Naive thymus-derived CD8-positive, alpha-beta T cell (primary cell): ENCODE results near the gene MAML2. TPM values are rescaled to one million over a fixed set of nuclear protein-coding genes. Genes with fewer than 3 reads are reported as not detected.
A peak's percentile ranks its signal among the peaks of the same experiment; 100 is the strongest.

Experiments
- ATAC-seq, 2 donors: fragments of 150-1000 bp; cut with Tn5 transposase in 1 of 2; sonication (Bioruptor Pico), chemical (Tn5 transposase) in 1 of 2; 1 replicate in 1 of 2; 2 replicates in 1 of 2; pipeline ENCODE4 v1.10.0; 2021; ENCODE audit warnings: mild to moderate bottlenecking in 2 of 2, moderate library complexity in 2 of 2
- POLR2A ChIA-PET: fragments of 350-600 bp; sonication (Branson Sonifier 250); formaldehyde crosslinking; loops from one replicate; lab custom pipeline; 2021; ENCODE audit warnings: antibody characterized with exemption; lab: Charles Lee
- DNase-seq, 10 donors: peaks; one replicate each; pipeline versions ENCODE4 v3.0.0 to v3.0.0-alpha.2; 2020 to 2022
- H3K27ac Mint-ChIP-seq, 10 donors: one replicate each; pipeline ENCODE4 v1.8.0; 2020 to 2022; ENCODE audit warnings: mild to moderate bottlenecking in 10 of 10, mixed read lengths in 10 of 10, moderate library complexity in 4 of 10, inconsistent platforms in 1 of 10
- H3K27me3 Mint-ChIP-seq, 5 donors: one replicate each; pipeline ENCODE4 v1.8.0; 2021 to 2022; ENCODE audit warnings: mixed read lengths in 5 of 5
- H3K36me3 Mint-ChIP-seq, 3 donors: one replicate each; pipeline ENCODE4 v1.8.0; 2020 to 2022; ENCODE audit warnings: mixed read lengths in 3 of 3, mild to moderate bottlenecking in 2 of 3, inconsistent platforms in 1 of 3
- H3K4me1 Mint-ChIP-seq, 4 donors: one replicate each; pipeline ENCODE4 v1.8.0; 2021 to 2022; ENCODE audit warnings: mixed read lengths in 4 of 4
- H3K4me3 Mint-ChIP-seq, 10 donors: one replicate each; pipeline ENCODE4 v1.8.0; 2020 to 2022; ENCODE audit warnings: mild to moderate bottlenecking in 10 of 10, mixed read lengths in 10 of 10, moderate library complexity in 6 of 10, inconsistent platforms in 1 of 10
- H3K9me3 Mint-ChIP-seq, 9 donors: one replicate each; pipeline ENCODE4 v1.8.0; 2020 to 2022; ENCODE audit warnings: mixed read lengths in 9 of 9, mild to moderate bottlenecking in 3 of 9, inconsistent platforms in 1 of 9, moderate library complexity in 1 of 9
- polyA plus RNA-seq, 3 donors: library from polyadenylated mRNA; unstranded; fragments of 300-500 nt; fragmentation: Illumina TruSeq; gene quantifications; one replicate each; pipeline ENCODE4 v1.2.3, GENCODE V29; 2021
- total RNA-seq, 8 experiments: library from RNA in 2 of 8; stranded (reverse) in 2 of 8; gene quantifications; one replicate each; pipeline ENCODE4 v1.2.3 and lab custom pipeline; 2021 to 2026

The MAML2 gene
- total and polyA plus RNA-seq, 5 experiments from 2014 or later: 6.6 to 68.5 (median 33.0) TPM

- H3K27ac Mint-ChIP-seq: peak overlapping the region; percentile 88 to 99 (median 94)
- peaks cover 0 to 2% (median 0%) of the 10 kb centered on the region in 9 donors for H3K9me3 Mint-ChIP-seq
- H3K27me3 Mint-ChIP-seq: no peaks in the 10 kb centered on the region
- no peak for DNase-seq
- peaks cover 21 to 87% (median 84%) of the 10 kb centered on the region in 4 donors for H3K4me1 Mint-ChIP-seq
- no peak for ATAC-seq
- POLR2A ChIA-PET: interaction anchor here (1.2 to 1.7 kb wide), 2 partner anchors 9 to 55 kb away, joined by 3 to 7 read pairs; no protein-coding TSS in a partner anchor
- H3K36me3 Mint-ChIP-seq: peaks cover 0 to 24% (median 14%) of the 10 kb centered on the region in 3 donors
- peak overlapping the region in 9 of 10 donors; percentile 4 to 79 (median 70) for H3K4me3 Mint-ChIP-seq
Observed at GRCh38 chr11:96203567-96204365, 139.2 kb downstream of the MAML2 start.

- no peaks in the 10 kb centered on the region for H3K27me3 Mint-ChIP-seq
- H3K4me1 Mint-ChIP-seq: peaks cover 26 to 85% (median 80%) of the 10 kb centered on the region in 4 donors
- ATAC-seq: no peak
- peak overlapping the region; percentile 56 to 90 (median 78) for H3K27ac Mint-ChIP-seq
- no peak for DNase-seq
- POLR2A ChIA-PET: interaction anchor here (0.9 kb wide), 1 partner anchor 15 kb away, joined by 5 read pairs; no protein-coding TSS in a partner anchor
- H3K9me3 Mint-ChIP-seq: peaks cover 0 to 3% (median 0%) of the 10 kb centered on the region in 9 donors
- no peak overlapping the region for H3K4me3 Mint-ChIP-seq
- peaks cover 7 to 44% (median 38%) of the 10 kb centered on the region in 3 donors for H3K36me3 Mint-ChIP-seq
Observed at GRCh38 chr11:96200243-96200642, 142.8 kb downstream of the MAML2 start.

- ATAC-seq (peak in 1 of 2 donors; percentile 26), DNase-seq (no peak)
- Mint-ChIP-seq H3K4me3 (peak overlapping the region in 4 of 10 donors; percentile 24 to 72 (median 44)), H3K27me3 (no peaks in the 10 kb centered on the region), H3K9me3 (peaks cover 0 to 3% (median 0%) of the 10 kb centered on the region in 9 donors), H3K27ac (peak overlapping the region; percentile 43 to 90 (median 77)), H3K4me1 (peaks cover 32 to 85% (median 80%) of the 10 kb centered on the region in 4 donors), H3K36me3 (peaks cover 7 to 44% (median 39%) of the 10 kb centered on the region in 3 donors)
- POLR2A ChIA-PET: interaction anchor here (0.7 kb wide), 1 partner anchor 189 kb away, joined by 6 read pairs; no protein-coding TSS in a partner anchor
Observed at GRCh38 chr11:96199563-96200025, 143.4 kb downstream of the MAML2 start.

- H3K27me3 Mint-ChIP-seq: no peaks in the 10 kb centered on the region
- H3K36me3 Mint-ChIP-seq: peaks cover 7 to 42% (median 39%) of the 10 kb centered on the region in 3 donors
- DNase-seq (no peak), ATAC-seq (no peak)
- H3K4me3 Mint-ChIP-seq: peak overlapping the region in 3 of 10 donors; percentile 28 to 34 (median 32)
- POLR2A ChIA-PET: interaction anchor here (0.6 to 0.7 kb wide), 3 partner anchors 9 to 56 kb away, joined by 3 read pairs; no protein-coding TSS in a partner anchor
- peaks cover 32 to 87% (median 82%) of the 10 kb centered on the region in 4 donors for H3K4me1 Mint-ChIP-seq
- H3K9me3 Mint-ChIP-seq: peaks cover 0 to 3% (median 0%) of the 10 kb centered on the region in 9 donors
- peak overlapping the region; percentile 23 to 93 (median 79) for H3K27ac Mint-ChIP-seq
Observed at GRCh38 chr11:96197801-96198701, 144.9 kb downstream of the MAML2 start.

GRCh38 chr11:96197103-96197502 is 145.9 kb downstream of the MAML2 start:
- POLR2A ChIA-PET: interaction anchor here (0.6 to 0.7 kb wide), 2 partner anchors 8 to 57 kb away, joined by 3 read pairs; no protein-coding TSS in a partner anchor
- Mint-ChIP-seq H3K36me3 (peaks cover 7 to 42% (median 39%) of the 10 kb centered on the region in 3 donors), H3K4me3 (peak overlapping the region in 1 of 10 donors; percentile 28), H3K27me3 (no peaks in the 10 kb centered on the region), H3K27ac (peak overlapping the region; percentile 64 to 93 (median 80)), H3K4me1 (peaks cover 36 to 88% (median 85%) of the 10 kb centered on the region in 4 donors), H3K9me3 (peaks cover 0 to 3% (median 0%) of the 10 kb centered on the region in 9 donors)
- ATAC-seq (no peak), DNase-seq (no peak)

- peak overlapping the region in 8 of 10 donors; percentile 45 to 92 (median 79) for H3K27ac Mint-ChIP-seq
- ATAC-seq: no peak
- DNase-seq: no peak
- H3K36me3 Mint-ChIP-seq: peaks cover 7 to 45% (median 42%) of the 10 kb centered on the region in 3 donors
- peaks cover 0 to 3% (median 0%) of the 10 kb centered on the region in 9 donors for H3K9me3 Mint-ChIP-seq
- no peaks in the 10 kb centered on the region for H3K27me3 Mint-ChIP-seq
- peaks cover 39 to 90% (median 86%) of the 10 kb centered on the region in 4 donors for H3K4me1 Mint-ChIP-seq
- POLR2A ChIA-PET: interaction anchor here (2.1 kb wide), 1 partner anchor 19 kb away, joined by 7 read pairs; no protein-coding TSS in a partner anchor
- H3K4me3 Mint-ChIP-seq: peak overlapping the region in 3 of 10 donors; percentile 3 to 23 (median 15)
Observed at GRCh38 chr11:96196181-96196662, 146.8 kb downstream of the MAML2 start.

- Mint-ChIP-seq H3K9me3 (peaks cover 0 to 3% (median 0%) of the 10 kb centered on the region in 9 donors), H3K27ac (peak overlapping the region in 9 of 10 donors; percentile 64 to 92 (median 81)), H3K36me3 (peaks cover 11 to 46% (median 45%) of the 10 kb centered on the region in 3 donors), H3K4me1 (peaks cover 42 to 91% (median 86%) of the 10 kb centered on the region in 4 donors), H3K4me3 (peak overlapping the region in 4 of 10 donors; percentile 3 to 39 (median 19)), H3K27me3 (no peaks in the 10 kb centered on the region)
- ATAC-seq (no peak), DNase-seq (no peak)
- POLR2A ChIA-PET: interaction anchor here (1.6 to 2.1 kb wide), 2 partner anchors 8 to 20 kb away, joined by 7 read pairs; no protein-coding TSS in a partner anchor
Observed at GRCh38 chr11:96195671-96196070, 147.3 kb downstream of the MAML2 start.

- POLR2A ChIA-PET: interaction anchor here (1.0 to 2.1 kb wide), 3 partner anchors 9 to 21 kb away, joined by 4 to 7 read pairs (median 7); no protein-coding TSS in a partner anchor
Observed at GRCh38 chr11:96194581-96195374, 148.2 kb downstream of the MAML2 start.

GRCh38 chr11:96193745-96194443 is 149.1 kb downstream of the MAML2 start:
- peak overlapping the region; percentile 28 to 77 (median 65) for H3K4me3 Mint-ChIP-seq
- H3K36me3 Mint-ChIP-seq: peaks cover 19 to 42% (median 36%) of the 10 kb centered on the region in 3 donors
- peak overlapping the region; percentile 32 to 92 (median 80) for H3K27ac Mint-ChIP-seq
- ATAC-seq: no peak
- no peaks in the 10 kb centered on the region for H3K27me3 Mint-ChIP-seq
- POLR2A ChIA-PET: interaction anchor here (0.6 to 2.1 kb wide), 6 partner anchors 8 to 28 kb away, joined by 3 to 7 read pairs (median 4); no protein-coding TSS in a partner anchor
- H3K4me1 Mint-ChIP-seq: peaks cover 48 to 93% (median 88%) of the 10 kb centered on the region in 4 donors
- no peak for DNase-seq
- H3K9me3 Mint-ChIP-seq: peaks cover 0 to 3% (median 0%) of the 10 kb centered on the region in 9 donors

More at GRCh38 chr11:96194581-96195374, 148.2 kb downstream of the MAML2 start:
- peaks cover 48 to 90% (median 86%) of the 10 kb centered on the region in 4 donors for H3K4me1 Mint-ChIP-seq
- H3K27me3 Mint-ChIP-seq: no peaks in the 10 kb centered on the region
- H3K27ac Mint-ChIP-seq: peak overlapping the region; percentile 45 to 92 (median 81)
- ATAC-seq (peak in 1 of 2 donors; percentile 27), DNase-seq (no peak)
- peak overlapping the region; percentile 28 to 77 (median 66) for H3K4me3 Mint-ChIP-seq
- peaks cover 0 to 3% (median 0%) of the 10 kb centered on the region in 9 donors for H3K9me3 Mint-ChIP-seq
- peaks cover 19 to 47% (median 44%) of the 10 kb centered on the region in 3 donors for H3K36me3 Mint-ChIP-seq

GRCh38 chr11:96191752-96192151 is 151.2 kb downstream of the MAML2 start:
- no peak for DNase-seq
- ATAC-seq: no peak
- Mint-ChIP-seq H3K27ac (peak overlapping the region in 8 of 10 donors; percentile 7 to 90 (median 62)), H3K4me1 (peaks cover 47 to 97% (median 93%) of the 10 kb centered on the region in 4 donors), H3K36me3 (peaks cover 12 to 25% (median 23%) of the 10 kb centered on the region in 3 donors), H3K27me3 (no peaks in the 10 kb centered on the region), H3K9me3 (no peaks in the 10 kb centered on the region), H3K4me3 (peak overlapping the region in 5 of 10 donors; percentile 9 to 59 (median 23))
- POLR2A ChIA-PET: no interaction called here
